GM19025 (cell line): ENCODE results near the gene TRAPPC1.

ENCODE experiments used
- ATAC-seq: cut with Tn5 transposase; IDR thresholded peaks from one replicate; pipeline ENCODE4 v1.9.1; 2021; ENCODE audit warnings: mild to moderate bottlenecking, low read depth, moderate library complexity; ENCODE audit not compliant: unreplicated experiment

Gene TRAPPC1

GRCh38 chr17:7909089-7909488 lies 22.7 kb downstream of the TRAPPC1 start:
- ATAC-seq: no peak

- ATAC-seq: no peak
These were observed 28.3 kb downstream of the TRAPPC1 start for GRCh38 chr17:7903154-7904103.

GRCh38 chr17:7897773-7898172 lies 34.0 kb downstream of the TRAPPC1 start:
- no peak for ATAC-seq

GRCh38 chr17:7897090-7897489 lies 34.7 kb downstream of the TRAPPC1 start:
- no peak for ATAC-seq

- ATAC-seq: no peak
These were observed 36.9 kb downstream of the TRAPPC1 start for GRCh38 chr17:7894866-7895265.

- no peak for ATAC-seq
These were observed 37.5 kb downstream of the TRAPPC1 start for GRCh38 chr17:7894226-7894625.

- no peak for ATAC-seq
These were observed 38.4 kb downstream of the TRAPPC1 start for GRCh38 chr17:7893187-7893880.

GRCh38 chr17:7889166-7889955 lies 42.4 kb downstream of the TRAPPC1 start:
- no peak for ATAC-seq

- ATAC-seq: no peak
These were observed 43.4 kb downstream of the TRAPPC1 start, which contains the start of gene CHD3 for GRCh38 chr17:7888184-7888920. CHD3 (plus strand) TSS chr17:7888789; CDS start chr17:7889001, 212 bp downstream.

GRCh38 chr17:7887482-7888183 lies 44.1 kb downstream of the TRAPPC1 start:
- peak; percentile 39 for ATAC-seq

- no peak for ATAC-seq
These were observed 44.7 kb downstream of the TRAPPC1 start for GRCh38 chr17:7887038-7887481.

GRCh38 chr17:7886227-7887037 lies 45.3 kb downstream of the TRAPPC1 start:
- ATAC-seq: no peak

- no peak for ATAC-seq
These were observed 46.1 kb downstream of the TRAPPC1 start for GRCh38 chr17:7885367-7886226.

GRCh38 chr17:7884581-7885366 lies 47.0 kb downstream of the TRAPPC1 start:
- no peak for ATAC-seq

- ATAC-seq: no peak
These were observed 47.9 kb downstream of the TRAPPC1 start for GRCh38 chr17:7883781-7884386.

- no peak for ATAC-seq
These were observed 49.1 kb downstream of the TRAPPC1 start for GRCh38 chr17:7882629-7883028.
